ENCODE measurements around the gene IKZF1. TPM values are rescaled to one million over a fixed set of nuclear protein-coding genes. Genes with fewer than 3 reads are reported as not detected.

Gene IKZF1
- total RNA-seq, 1 donor from 2014 or later, result 2.2 TPM

DNA sequence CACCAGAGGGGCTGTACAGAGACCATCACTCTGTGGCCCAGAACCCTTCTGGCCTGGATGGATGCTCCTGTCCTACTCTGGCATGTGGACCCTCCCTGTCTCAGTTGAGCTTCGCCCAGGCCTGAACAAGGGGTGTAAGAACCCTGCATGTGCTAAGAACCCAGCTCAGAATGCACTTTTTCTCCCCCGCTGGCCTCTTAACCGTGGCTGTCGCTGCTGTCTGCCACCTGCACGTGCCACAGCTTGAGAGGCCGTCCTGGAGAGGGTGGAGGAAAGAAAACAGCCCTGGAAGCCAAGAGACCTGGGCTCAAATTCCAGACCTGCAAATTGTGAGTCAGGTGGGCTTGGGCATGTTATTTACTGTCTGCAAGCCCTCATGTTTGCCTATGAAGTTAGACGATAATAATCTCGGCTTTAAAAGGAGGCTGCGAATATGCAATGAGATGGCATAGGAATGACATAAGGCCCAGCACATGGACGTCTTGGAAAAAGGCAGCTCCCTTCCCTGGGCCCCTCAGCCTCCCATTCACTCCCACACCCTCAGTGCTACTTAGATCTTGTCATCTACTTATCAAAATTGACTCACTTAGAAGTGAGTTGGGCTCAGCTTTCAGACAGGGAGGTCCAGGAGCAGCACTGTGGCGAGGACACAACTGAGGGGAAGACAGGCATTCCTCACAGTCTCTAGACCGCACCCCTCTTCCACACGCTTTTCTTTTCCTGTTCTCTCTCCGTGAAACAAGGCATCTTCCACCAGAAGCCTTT lies 114.2 kb downstream of the IKZF1 start:
- no peak for DNase-seq (ENCODE audit: low spot score)
- intact Hi-C loops (cut with DNase I), result loop anchor here (2.0 to 5.0 kb wide), 2 partner anchors 214 to 276 kb away; no protein-coding TSS in a partner anchor

DNA sequence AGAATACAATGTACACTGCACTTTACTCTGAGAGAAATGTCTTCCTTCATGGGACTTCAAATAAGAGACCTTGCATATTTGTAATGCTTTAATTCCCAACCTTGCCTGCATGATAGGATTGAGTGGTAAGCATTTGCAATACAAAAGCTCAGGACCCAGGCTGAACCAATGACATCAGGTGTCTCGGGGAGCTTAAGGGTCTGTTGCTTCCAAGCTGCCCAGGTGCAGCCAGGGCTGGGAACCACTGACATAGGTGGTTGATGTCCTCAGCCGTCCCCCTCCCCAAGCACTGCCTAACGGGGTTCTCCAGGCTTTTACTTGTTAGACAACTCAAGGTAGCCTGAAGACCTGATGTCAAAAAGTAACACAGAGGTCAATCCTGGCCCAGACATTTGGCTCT lies 116.5 kb downstream of the IKZF1 start:
- intact Hi-C loops (cut with DNase I), result no loop called here
- no peak for DNase-seq (ENCODE audit: low spot score)

DNA sequence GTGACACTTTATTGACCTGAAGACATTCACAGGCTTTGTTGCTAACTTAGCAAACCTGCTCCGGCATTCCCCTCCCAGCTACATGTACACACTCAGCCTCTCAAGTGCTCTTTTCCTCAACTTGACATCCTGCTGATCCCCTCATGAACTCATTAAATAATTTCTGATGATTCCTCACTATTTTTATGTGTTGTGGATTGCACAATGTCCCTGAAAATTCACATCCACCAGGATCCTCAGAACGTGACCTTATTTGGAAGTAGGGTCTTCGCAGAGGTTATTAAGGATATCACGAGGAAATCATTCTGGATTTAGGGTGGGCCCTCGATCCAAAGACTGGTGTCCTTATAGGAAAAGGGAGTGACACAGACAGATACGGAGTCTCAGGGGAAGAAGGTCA lies 118.3 kb downstream of the IKZF1 start:
- intact Hi-C loops (cut with DNase I), result no loop called here
- no peak for DNase-seq (ENCODE audit: low spot score)

DNA sequence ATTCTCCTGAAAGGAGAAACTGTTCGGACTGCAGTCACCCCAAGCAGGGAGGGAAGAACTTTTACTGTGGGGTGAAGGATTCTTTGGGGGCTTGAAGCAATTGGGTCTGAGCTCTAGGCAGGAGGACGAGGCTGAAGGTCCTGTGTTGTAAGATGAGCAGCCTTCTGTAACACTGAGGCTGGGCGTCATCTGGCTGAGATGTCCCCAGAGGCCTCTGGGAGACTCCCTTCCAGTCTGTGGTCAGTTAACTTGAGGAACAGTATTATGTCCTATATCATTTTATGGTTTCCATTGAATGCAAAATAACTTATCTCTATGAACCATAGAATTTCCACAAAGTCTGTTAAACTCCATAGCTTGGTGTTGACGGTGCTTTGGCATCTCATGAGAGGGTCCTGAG lies 119.3 kb downstream of the IKZF1 start:
- intact Hi-C loops (cut with DNase I), result no loop called here
- no peak for DNase-seq (ENCODE audit: low spot score)

DNA sequence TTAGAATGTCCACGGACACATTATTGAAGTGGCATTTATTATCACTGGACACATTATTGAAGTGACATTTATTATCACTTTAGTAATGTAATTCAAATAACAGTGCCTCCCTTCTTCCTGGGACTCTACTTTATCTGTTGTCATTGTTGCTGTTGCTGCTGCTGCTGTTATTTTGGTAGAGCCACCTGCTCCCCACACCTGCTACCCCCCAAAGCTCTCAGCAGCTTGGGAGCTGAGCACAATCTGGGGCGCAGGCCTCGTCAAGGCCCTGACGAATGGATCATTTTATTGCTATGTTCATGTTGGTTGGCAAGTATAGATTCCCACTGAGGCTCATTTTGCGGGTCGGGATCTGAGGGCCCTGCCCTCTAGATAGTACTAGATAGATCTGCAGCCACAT lies 120.8 kb downstream of the IKZF1 start:
- no peak for DNase-seq (ENCODE audit: low spot score)
- intact Hi-C loops (cut with DNase I), result no loop called here

DNA sequence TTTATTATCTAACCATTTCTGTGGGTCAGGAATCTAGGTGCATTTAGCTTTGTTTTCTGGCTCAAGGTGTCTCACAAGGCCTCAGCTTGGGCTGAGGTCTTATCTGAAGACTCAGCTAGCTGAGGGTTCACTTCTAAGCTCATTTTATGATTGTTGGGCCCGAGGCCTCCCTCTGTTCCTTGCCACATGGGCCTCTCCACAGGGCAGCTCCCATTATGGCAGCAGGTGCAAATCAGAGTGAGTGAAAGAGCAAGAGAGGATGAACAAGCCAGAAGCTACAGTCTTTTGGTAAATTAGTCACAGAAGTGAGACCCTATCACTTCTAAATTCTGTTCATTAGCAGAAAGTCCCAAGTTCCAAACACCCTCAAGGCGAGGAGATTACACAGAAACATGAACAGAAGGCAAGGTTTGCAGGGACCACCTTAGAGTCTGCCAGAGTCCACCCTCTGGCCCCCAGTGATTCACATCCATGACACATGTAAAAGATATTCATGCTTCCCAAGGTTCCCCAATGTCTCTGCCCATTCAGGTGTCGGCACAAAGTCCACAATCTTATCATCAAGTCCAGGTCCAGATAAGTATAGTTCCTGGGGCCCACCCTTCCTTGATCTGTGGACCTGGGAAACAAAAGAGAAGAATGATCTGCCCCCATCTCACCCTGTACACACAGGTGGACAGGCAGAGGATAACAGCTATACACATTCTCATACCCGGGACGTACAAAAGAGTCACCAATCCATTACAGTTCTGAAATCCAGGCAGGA lies 121.9 kb downstream of the IKZF1 start:
- intact Hi-C loops (cut with DNase I), result no loop called here
- no peak for DNase-seq (ENCODE audit: low spot score)

DNA sequence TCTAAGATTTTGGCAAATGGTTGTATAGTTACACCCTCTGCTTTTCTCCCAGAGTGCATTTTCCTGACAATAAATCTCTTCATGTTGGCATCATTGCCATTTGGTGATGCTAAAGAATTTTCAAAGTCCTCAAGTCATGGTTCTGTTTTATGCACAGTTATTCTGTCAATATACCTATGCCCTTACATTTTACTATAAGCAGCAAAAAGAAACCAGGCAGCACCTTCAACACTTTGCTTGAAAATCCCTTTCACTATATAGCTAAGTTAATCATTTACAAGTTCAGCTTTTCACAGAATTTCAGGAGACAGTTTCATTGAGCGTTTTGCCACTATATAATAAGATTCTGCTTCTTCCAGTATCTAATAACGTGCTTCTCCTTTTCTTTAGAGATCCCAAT lies 123.0 kb downstream of the IKZF1 start:
- intact Hi-C loops (cut with DNase I), result no loop called here

DNA sequence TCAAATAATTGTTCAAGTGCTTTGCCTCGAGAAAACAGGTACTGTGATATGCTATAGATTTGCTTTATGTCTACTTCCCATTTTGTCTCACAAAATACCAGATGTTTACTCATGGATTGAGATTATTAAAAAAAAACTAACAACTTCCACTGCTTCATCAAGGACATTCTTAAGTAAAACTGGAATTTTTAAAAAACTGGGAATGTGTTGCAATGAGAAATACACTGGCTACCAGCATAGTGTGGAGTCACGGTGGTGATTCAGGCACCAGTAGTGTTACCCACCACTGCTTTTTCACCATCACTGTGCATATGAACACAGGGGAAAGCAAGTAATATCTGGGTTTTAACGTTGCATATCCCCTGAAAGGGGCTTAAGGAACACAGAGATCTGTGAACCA lies 124.4 kb downstream of the IKZF1 start:
- intact Hi-C loops (cut with DNase I), result no loop called here
- DNase-seq (ENCODE audit: low spot score), result no peak

More for the DNA sequence above, 123.0 kb downstream of the IKZF1 start:
- no peak for DNase-seq (ENCODE audit: low spot score)

DNA sequence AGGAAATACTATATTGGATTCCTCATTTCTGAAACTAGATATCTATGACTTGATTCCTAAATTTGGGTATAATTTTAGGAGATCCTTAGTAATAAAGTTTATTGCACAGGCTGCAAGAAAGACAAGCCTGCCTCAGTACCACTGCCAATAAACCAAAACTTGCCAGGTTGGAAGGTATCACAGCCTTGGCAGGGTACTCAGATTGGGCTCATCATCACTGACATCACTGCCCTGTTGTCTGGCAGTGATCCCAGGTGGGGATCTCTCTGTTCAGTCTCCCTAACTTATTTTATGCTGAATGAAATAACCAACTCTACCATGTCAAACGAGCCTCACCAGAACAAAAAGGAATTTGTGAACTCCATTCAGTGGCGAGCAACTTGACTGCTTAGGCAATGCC lies 126.8 kb downstream of the IKZF1 start:
- intact Hi-C loops (cut with DNase I), result no loop called here

DNA sequence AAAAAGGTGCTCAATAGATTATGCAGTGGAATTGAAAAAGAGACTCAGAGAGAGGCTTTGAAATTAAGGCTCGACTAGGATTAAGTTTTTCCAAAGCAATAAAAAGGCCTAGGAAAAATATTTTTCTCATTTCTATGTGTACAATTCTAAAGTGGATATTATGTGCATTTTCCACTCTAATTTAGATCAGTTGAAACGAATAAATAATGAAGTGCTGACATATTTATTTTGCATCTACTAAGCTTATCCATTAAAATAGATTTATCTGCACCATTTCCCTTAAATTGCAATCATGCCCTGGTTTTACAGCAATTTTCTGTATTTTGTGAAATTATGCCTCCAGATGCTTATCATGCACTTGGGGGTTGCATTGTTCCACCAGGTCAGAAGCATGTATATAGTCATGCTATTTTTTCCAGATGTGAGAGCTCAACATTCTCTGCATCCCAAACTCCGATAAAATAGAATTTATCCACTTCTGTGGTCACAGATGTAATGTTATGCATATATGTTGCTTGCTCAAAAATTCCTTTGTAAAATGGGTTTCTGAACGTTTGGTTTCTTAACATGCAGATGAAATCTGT lies 127.3 kb downstream of the IKZF1 start:
- intact Hi-C loops (cut with DNase I), result no loop called here
- DNase-seq (ENCODE audit: low spot score), result no peak

More for the DNA sequence above, 126.8 kb downstream of the IKZF1 start:
- no peak for DNase-seq (ENCODE audit: low spot score)

DNA sequence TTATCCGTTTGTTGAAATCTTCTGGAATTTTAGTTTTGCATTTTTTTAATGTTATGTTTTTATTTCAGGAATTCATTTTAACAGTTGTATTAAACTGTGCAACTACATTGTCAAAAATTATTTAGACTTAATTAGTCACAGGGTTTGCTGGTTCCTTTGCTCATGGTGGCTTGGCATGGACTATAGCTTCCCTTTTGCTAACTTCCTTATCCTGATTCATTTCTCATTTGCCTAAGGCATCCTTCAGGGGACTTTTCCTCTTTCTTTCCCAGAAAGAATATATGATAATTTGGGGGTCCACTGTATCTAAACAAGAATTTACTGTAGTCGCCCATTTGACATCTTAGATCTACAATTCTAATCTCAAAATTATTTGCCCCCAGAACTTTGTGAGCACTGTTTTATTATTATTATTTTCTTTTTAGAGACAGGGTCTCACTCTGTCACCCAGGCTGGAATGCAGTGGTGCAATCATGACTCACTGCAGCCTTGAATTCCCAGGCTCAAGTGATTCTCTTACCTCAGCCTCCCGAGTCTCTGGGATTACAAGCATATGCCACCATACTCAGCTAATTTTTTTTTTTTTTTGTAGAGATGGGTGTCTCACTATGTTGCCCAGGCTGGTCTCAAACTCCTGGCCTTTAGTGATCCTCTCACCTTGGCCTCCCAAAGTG lies 131.8 kb downstream of the IKZF1 start:
- intact Hi-C loops (cut with DNase I), result no loop called here
- DNase-seq (ENCODE audit: low spot score), result no peak

DNA sequence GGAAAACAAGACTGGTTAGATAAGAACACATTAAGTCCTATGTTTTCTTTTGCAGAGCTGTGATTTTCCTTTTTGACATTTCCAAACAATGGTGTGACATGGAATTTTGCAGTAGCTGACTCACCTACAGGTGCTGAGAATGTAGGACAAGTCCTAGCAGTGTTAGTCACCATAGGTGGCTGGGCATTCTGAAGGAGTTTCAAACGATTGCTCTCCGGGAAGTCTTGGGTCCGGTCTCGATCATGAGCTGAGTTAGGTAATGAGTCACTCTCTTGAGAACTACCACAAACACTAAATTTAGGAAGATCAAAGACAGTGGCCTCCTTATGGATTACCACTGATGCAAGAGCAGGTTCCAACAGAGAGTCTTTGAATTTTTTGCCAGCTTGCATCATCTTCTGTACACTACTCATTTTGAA lies 142.0 kb downstream of the IKZF1 start:
- intact Hi-C loops (cut with DNase I), result no loop called here
- DNase-seq (ENCODE audit: low spot score), result no peak

DNA sequence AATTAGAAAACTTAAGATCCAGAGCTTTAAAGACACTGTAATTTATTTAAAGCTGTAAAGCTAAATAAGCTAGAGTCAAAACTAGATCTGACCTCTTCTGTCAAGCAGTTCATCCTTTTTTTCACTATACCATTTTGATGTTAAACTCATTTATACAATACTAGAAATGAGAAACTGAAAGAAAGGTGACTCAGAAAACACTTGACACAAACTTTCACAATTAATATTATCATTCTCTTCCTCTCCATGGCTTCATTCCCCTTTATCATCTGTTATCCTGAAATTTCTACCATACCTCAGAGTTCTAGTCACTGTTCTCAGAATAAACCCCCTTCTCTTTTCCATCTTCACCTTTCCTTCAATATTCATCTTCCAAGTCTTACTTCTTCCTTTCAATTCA lies 144.3 kb downstream of the IKZF1 start:
- no peak for DNase-seq (ENCODE audit: low spot score)
- intact Hi-C loops (cut with DNase I), result no loop called here

DNA sequence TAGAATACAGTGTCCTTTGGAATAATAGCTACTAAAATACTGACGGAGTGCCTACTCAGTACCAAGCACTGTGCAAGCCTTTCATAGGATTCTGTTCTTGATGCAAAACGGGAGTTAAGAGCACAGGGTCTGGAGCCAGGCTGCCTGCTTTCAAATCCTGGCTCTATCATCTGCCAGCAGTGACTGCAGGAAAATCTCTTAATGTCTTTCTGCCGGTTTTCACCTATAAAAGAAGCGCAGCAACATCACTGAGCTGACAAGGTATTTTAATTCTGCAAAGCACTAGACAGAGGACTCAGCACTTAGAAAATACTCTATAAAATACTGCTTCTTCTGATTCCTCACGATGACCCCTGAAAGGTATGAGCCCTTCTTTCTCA lies 145.0 kb downstream of the IKZF1 start:
- intact Hi-C loops (cut with DNase I), result no loop called here
- no peak for DNase-seq (ENCODE audit: low spot score)

DNA sequence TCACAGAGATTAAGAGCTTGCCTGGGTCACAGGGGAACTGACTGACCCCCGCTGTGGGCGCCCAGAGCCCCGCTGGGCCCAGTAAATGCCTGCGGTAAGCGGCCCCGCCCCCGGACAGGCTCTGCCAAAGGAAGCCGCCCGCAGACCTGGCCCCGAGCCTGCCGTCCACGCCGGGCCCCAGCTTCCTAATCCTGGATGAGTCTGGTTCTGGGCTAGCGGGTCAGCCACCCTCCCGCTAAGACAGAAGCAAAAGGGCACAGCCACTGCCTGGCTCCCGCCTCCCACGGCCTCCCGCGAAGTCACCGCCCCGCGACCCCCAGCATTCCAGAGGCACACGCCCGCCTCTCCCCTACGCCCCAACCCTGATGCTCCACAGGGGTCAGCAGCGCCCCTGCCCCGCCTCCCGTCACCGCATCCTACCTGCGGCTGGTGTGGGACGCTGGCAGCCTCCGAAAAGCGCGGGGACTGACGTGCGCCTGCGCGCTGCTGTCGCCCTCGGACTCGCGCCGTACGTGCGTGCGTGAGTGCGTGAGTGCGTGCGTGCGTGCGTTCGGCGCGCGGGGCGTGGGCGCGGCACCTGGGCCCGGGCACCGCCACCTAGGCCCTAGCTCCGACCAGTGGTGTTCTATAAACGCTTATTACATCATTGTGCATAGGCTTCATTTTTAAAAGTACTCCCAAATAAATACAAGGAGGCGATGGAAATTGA lies 145.5 kb downstream of the IKZF1 start, which contains the start of gene FIGNL1:
Gene FIGNL1 (minus strand): TSS at position 470 of the 709 bp plus-strand sequence. CDS start 3,063 bp downstream, outside the sequence.
- intact Hi-C loops (cut with DNase I), result no loop called here

DNA sequence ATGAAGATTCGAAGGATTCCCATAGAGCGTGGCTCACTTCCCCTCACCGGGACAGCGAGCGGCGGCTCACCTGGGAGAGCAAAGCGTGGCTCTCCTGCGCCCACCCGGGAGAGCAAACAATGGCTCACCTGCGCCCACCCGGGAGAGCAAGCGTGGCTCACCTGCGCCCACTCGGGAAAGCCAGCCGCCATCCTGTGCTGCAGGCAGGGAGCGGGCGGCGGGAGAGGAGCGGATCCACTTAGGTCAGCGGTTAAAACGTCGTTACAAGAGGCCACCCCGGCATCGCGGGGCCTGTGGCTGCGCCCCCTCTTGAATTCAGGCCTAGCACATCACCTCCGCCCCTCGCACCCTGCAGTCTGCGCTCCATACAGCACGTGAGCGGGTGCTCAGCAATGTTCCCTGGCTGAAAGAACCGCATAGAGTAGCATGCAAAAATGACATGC lies 146.1 kb downstream of the IKZF1 start:
- no peak for DNase-seq (ENCODE audit: low spot score)

More for the DNA sequence above, 145.5 kb downstream of the IKZF1 start, which contains the start of gene FIGNL1:
- peak; percentile 87 for DNase-seq (ENCODE audit: low spot score)

More for the DNA sequence above, 146.1 kb downstream of the IKZF1 start:
- intact Hi-C loops (cut with DNase I), result no loop called here
